Smooth muscle cell of the brain vasculature (primary cell): ENCODE data around the gene PPP1R14C.
A peak's percentile ranks its signal among the peaks of the same experiment; 100 is the strongest.

Experiments used
- DNase-seq: peaks from one replicate; pipeline ENCODE4 v3.0.0-alpha.2; 2012; ENCODE audit warnings: low read depth, low spot score

PPP1R14C gene

GRCh38 chr6:150271172-150271500, 128.3 kb downstream of the PPP1R14C start:
- DNase-seq, result no peak

GRCh38 chr6:150271501-150272263, 128.8 kb downstream of the PPP1R14C start:
- DNase-seq, result no peak

- no peak for DNase-seq
Observed at GRCh38 chr6:150272264-150272975, 129.6 kb downstream of the PPP1R14C start.

GRCh38 chr6:150272976-150273315, 130.1 kb downstream of the PPP1R14C start:
- DNase-seq, result no peak

GRCh38 chr6:150273457-150274309, 130.8 kb downstream of the PPP1R14C start:
- peak; percentile 35 for DNase-seq

GRCh38 chr6:150275489-150275888, 132.6 kb downstream of the PPP1R14C start:
- no peak for DNase-seq

- no peak for DNase-seq
Observed at GRCh38 chr6:150276168-150276936, 133.5 kb downstream of the PPP1R14C start.

- DNase-seq, result no peak
Observed at GRCh38 chr6:150276937-150277742, 134.3 kb downstream of the PPP1R14C start.

- DNase-seq, result no peak
Observed at GRCh38 chr6:150279533-150279932, 136.7 kb downstream of the PPP1R14C start.

GRCh38 chr6:150280703-150281102, 137.9 kb downstream of the PPP1R14C start:
- no peak for DNase-seq

GRCh38 chr6:150281767-150282166, 138.9 kb downstream of the PPP1R14C start:
- no peak for DNase-seq

- DNase-seq, result no peak
Observed at GRCh38 chr6:150282806-150283205, 140.0 kb downstream of the PPP1R14C start.

- DNase-seq, result no peak
Observed at GRCh38 chr6:150286460-150286859, 143.6 kb downstream of the PPP1R14C start.

GRCh38 chr6:150286912-150287311, 144.1 kb downstream of the PPP1R14C start:
- no peak for DNase-seq

- no peak for DNase-seq
Observed at GRCh38 chr6:150288456-150288855, 145.6 kb downstream of the PPP1R14C start.

GRCh38 chr6:150289454-150290071, 146.7 kb downstream of the PPP1R14C start:
- DNase-seq, result no peak

GRCh38 chr6:150290429-150290828, 147.6 kb downstream of the PPP1R14C start:
- DNase-seq, result no peak

GRCh38 chr6:150291968-150292710, 149.3 kb downstream of the PPP1R14C start:
- DNase-seq, result no peak

- DNase-seq, result no peak
Observed at GRCh38 chr6:150293019-150293418, 150.2 kb downstream of the PPP1R14C start.
